GDM1 (cell line): Measurements from ENCODE around the gene ITGB4.

Experiments used
- DNase-seq: peaks from one replicate; lab custom pipeline; 2025; lab: John Stamatoyannopoulos, UW

ITGB4 gene

DNA sequence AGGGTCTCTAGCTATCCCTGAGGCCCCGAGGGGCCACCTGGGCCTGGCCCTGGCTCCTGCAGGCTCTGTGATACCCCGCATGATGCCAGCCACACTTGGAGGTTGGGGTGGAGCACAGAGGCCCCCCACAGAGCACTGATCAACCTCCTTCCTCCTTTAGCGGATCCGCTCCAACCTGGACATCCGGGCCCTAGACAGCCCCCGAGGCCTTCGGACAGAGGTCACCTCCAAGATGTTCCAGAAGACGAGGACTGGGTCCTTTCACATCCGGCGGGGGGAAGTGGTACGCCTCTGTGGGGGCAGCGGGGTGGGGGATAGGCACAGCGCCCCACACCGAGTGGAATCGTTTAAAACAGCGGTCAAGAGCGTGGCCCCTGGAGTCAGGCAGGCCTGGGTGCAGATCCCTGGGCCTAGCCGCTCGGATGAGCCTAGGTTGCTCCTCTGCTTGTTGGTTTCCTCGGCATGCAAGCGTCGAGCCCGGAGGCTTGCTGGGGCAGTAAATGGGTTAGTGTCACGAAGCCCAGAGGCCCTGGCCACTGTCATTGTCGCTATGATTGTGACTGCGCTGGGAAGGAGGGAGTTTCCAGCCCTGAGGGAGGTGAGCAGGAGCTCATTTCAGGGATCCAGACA is 9.9 kb downstream of the ITGB4 start:
- DNase-seq, result no peak

DNA sequence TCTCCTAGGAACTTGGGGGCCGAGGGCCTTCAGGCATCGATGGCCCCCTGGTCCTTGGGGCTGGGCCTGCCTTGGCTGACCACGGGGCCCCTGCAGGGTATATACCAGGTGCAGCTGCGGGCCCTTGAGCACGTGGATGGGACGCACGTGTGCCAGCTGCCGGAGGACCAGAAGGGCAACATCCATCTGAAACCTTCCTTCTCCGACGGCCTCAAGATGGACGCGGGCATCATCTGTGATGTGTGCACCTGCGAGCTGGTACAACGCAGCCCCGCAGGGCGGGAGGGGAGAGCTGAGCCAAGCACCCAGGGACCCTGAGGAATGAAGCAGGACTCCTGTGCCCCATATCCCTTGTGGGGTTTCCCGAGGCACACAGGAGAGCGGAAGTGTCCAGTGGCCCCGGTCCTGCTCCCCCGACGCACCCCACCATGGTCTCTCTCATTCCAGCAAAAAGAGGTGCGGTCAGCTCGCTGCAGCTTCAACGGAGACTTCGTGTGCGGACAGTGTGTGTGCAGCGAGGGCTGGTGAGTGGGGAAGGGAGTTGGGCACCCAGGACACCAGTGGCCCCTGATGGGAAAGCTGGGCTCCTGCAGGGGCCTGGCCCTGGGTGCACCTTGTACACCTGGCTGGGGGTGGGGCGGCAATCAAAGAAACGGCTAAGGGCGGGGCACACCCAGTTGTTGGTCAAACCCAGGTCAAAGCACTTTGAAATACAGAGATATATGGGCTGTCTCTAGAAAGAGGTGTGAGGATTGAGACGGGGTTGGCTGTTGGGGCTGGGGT is 10.6 kb downstream of the ITGB4 start:
- DNase-seq, result no peak

DNA sequence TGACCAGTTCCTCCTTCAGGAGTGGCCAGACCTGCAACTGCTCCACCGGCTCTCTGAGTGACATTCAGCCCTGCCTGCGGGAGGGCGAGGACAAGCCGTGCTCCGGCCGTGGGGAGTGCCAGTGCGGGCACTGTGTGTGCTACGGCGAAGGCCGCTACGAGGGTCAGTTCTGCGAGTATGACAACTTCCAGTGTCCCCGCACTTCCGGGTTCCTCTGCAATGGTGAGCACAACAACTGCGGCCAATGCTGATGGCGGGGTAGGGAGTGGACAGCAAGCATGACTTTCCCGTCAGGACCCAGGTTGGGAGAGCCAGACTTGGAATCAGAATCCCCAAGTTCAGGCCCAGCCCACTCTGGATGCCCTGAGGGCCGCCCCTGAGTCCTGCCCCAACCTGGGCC is 12.2 kb downstream of the ITGB4 start:
- no peak for DNase-seq

DNA sequence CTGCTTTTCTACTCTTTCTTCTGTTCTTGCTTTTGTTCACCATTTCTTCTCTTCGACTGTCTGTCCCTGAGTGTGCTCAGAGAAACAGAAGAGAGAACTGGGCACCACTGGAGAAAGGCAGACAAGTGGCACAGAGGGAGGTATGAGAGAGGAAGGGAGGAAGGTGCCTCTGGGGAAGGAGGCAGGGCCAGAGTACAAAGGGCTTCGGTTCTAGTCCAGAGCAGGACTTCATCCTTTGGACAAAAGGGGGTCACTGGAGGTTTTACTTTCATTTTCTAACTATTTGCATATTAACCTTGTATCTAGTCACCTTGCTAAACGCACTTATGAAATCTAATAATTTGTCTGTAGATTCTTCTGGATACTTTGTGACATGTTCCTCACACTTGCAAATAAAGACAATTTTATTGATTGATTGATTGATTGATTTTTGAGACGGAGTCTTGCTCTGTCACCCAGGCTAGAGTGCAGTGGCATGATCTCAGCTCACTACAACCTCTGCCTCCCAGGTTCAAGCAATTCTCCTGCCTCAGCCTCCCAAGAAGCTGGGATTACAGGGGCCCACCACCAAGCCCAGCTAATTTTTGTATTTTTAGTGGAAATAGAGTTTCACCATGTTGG is 13.5 kb downstream of the ITGB4 start:
- no peak for DNase-seq

DNA sequence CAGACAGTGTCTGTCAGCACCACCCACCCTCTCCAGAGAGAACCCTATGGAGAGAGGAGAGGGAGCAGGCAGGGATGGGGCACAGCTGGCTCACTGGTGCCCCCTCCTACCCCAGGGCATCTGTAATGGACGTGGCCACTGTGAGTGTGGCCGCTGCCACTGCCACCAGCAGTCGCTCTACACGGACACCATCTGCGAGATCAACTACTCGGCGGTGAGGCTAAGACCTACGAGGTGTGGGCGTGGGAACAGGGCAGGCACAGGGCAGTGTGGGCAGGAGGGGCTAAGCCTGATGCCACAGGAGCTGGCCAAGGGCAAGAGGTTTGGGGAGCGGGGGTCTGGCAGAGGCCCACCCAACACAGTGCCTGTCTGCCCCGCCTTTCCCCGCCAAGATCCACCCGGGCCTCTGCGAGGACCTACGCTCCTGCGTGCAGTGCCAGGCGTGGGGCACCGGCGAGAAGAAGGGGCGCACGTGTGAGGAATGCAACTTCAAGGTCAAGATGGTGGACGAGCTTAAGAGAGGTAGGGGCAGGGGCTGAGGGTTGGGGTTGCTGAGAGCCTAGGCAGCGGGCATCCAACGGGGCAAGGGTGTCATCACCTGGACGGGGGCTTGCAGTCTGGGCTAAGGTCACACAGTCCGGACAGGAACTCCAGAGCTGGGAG is 15.0 kb downstream of the ITGB4 start:
- no peak for DNase-seq

DNA sequence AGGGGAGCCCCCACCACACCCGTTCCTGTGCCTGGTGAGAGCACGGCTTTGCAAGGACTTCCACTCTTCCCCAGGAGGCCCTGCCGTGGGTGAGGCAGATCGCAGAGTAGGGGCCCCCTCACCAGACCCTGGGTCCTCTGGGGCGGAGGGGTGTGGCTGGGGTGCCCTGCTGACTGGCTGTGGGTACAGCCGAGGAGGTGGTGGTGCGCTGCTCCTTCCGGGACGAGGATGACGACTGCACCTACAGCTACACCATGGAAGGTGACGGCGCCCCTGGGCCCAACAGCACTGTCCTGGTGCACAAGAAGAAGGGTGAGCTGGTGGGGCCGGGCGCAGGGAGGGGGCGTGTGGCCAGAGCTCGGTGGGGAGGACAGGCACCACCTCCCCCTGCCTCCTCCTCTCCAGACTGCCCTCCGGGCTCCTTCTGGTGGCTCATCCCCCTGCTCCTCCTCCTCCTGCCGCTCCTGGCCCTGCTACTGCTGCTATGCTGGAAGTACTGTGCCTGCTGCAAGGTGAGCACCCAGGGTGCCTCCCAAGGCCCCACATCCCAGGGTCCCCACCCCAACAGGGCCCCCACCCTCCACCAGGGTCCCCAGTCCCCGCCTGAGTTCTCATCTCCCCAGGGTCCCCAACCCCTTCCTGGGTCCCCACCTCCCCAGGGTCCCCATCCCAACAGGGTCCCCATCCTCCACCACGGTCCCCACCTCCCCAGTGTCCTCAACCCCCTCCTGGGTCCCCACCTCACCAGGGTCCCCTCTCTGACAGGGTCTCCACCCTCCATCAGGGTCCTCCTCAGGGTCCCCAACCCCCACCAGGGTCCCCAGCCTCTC is 16.1 kb downstream of the ITGB4 start:
- DNase-seq, result no peak

DNA sequence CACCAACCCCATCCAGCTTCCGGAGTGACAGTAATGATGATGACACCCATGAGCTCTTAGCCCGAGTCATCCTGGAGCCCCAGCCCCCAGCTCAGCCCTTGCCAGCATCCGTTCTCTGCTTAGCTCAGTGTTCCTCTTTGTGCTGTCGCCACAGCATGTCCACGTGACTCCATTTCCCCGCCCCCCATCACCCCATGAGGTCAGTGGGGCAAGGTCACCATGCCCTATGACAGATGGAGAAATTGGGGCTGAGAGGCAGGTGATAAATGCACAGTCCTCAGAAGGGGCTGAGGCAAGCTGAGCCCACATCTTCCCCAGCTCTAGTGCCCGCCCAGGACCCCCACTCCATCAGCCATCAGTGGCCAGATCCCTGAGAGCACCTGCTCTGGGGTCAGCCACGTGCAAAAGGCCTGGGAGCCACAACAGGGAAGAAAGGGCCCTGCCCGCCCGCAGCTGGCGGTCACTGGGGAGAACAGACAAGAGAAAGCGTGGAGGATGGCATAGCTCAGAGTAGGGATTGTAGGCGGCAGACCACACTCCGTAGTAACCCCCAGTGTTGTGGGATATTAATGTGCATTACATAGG is 17.1 kb downstream of the ITGB4 start:
- DNase-seq, result no peak

DNA sequence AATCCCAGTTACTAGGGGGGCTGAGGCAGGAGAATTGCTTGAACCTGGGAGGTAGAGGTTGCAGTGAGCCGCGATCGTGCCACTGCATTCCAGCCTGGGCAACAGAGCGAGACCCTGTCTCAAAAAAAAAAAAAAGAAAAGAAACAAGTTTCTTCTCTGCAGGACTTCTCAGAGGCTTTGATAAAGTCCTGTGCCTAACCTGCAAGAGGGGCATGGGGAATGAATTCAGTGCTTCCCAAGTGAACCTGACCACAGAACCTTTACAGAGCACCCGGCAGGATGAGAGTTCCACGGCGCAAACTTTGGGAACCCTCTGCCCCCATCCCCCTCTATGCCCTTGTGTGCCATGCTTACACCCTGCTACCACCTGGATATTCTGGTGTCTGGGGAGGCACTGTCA is 17.9 kb downstream of the ITGB4 start:
- no peak for DNase-seq

DNA sequence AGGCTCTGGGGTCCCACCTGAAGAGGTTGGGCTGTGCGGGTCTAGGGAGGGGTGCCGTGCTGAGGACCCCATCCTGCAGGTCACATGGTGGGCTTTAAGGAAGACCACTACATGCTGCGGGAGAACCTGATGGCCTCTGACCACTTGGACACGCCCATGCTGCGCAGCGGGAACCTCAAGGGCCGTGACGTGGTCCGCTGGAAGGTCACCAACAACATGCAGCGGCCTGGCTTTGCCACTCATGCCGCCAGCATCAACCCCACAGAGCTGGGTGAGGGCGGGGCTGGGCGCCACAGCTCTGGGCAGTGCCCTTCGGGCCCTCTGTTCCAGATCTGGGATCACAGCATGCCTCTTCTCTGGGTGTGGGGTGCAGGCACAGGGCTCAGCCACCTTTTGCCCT is 18.5 kb downstream of the ITGB4 start:
- DNase-seq, result no peak

DNA sequence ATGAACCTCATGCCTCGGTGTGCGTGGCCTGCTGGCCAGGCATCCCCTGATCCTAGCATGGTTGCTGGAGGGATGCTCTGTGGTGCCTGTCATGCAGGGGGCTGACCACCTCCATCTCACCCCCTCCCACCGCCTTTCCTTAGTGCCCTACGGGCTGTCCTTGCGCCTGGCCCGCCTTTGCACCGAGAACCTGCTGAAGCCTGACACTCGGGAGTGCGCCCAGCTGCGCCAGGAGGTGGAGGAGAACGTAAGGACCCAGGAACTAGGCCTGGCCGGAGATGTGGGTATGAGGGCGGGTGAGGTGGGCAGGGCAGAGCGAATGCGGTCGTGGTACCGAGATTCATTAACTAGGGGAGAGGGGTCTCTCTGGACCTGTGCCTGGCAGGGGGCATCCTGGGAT is 19.0 kb downstream of the ITGB4 start:
- no peak for DNase-seq

DNA sequence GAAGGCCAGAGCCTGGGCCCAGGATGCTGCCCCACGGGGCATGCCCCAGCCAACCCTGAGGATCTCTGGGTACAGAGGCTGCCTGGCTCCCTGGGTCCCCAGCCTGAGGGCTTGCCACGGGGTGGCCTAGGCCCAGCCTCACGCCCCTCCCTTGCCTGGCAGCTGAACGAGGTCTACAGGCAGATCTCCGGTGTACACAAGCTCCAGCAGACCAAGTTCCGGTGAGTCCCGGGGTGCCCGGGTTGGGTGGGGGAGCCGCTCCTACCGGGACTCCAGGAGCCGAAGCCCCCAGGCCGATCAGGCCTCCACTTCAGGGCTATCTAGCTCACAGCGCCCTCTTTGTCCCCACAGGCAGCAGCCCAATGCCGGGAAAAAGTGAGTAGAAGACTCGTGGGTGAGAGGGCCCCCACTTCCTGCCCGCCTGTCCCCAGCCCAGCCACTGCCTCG is 19.4 kb downstream of the ITGB4 start:
- no peak for DNase-seq

DNA sequence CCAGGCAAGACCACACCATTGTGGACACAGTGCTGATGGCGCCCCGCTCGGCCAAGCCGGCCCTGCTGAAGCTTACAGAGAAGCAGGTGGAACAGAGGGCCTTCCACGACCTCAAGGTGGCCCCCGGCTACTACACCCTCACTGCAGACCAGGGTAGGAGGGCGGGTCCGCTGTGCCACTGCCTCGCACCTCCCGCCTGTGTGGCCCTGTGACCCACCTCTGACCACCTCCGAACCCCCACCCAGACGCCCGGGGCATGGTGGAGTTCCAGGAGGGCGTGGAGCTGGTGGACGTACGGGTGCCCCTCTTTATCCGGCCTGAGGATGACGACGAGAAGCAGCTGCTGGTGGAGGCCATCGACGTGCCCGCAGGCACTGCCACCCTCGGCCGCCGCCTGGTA is 21.1 kb downstream of the ITGB4 start:
- no peak for DNase-seq

DNA sequence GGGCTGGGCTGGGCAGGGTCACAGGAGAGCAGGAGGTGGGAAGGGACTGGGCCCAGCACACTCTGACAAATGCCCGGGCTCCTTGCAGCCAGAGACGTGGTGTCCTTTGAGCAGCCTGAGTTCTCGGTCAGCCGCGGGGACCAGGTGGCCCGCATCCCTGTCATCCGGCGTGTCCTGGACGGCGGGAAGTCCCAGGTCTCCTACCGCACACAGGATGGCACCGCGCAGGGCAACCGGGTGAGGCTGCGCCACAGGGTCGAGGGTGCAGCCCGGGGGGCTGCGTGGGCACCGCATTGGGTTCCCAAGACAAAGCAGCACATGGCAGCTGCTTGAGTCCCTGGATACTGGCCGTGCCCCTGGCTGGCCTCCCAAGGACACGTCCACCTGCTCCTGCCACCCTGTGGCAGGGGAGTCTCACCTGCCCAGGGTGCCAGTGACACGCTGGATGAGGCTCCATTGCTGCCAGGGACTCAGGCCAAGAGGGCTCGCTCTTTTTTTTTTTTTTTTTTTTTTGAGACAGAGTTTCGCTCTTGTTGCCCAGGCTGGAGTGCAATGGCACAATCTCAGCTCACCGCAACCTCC is 22.5 kb downstream of the ITGB4 start:
- no peak for DNase-seq

DNA sequence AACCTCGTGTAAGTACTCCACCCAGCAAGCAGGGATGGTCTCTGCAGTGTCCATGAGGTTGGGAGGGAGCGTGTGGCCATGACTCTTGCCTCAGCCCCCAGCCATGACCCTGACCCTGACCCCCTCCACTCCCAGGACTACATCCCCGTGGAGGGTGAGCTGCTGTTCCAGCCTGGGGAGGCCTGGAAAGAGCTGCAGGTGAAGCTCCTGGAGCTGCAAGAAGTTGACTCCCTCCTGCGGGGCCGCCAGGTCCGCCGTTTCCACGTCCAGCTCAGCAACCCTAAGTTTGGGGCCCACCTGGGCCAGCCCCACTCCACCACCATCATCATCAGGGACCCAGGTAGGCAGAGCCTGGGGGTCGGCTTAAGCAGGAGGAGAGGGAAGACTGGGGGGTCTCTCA is 27.4 kb downstream of the ITGB4 start:
- no peak for DNase-seq

DNA sequence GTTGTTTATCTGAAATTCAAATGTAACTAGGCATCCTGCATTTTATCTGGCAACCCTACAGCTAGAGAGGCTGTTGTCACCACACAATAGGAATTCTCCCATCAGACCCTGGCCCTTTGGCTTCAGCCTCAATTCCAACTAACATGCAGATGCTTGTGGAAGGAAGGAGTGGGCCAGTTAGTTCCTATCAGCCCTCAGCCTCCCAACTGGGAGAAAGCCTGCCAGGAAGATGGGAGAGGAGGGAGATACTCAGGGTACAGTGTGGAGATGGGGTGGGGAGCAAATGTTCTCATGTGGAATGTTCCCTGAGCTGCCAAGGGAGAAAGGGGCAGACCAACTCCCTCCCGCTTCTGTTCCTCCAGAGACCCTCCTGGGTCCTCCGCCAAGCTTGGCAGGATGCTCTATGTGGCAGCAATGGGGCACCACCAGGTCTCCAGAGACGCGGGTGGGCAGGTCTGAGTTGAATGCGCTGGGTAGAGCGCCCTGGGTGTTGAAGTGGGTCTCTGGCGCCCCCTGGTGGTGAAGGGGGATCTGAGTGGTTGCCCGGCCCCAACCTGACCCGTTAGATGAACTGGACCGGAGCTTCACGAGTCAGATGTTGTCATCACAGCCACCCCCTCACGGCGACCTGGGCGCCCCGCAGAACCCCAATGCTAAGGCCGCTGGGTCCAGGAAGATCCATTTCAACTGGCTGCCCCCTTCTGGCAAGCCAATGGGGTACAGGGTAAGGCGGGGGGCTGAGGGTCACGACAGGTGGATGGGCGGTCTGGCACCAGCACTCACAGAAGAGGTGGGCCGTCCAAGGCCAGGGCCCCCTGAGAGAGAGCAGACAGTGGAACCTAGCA is 28.5 kb downstream of the ITGB4 start:
- DNase-seq, result peak; percentile 51

DNA sequence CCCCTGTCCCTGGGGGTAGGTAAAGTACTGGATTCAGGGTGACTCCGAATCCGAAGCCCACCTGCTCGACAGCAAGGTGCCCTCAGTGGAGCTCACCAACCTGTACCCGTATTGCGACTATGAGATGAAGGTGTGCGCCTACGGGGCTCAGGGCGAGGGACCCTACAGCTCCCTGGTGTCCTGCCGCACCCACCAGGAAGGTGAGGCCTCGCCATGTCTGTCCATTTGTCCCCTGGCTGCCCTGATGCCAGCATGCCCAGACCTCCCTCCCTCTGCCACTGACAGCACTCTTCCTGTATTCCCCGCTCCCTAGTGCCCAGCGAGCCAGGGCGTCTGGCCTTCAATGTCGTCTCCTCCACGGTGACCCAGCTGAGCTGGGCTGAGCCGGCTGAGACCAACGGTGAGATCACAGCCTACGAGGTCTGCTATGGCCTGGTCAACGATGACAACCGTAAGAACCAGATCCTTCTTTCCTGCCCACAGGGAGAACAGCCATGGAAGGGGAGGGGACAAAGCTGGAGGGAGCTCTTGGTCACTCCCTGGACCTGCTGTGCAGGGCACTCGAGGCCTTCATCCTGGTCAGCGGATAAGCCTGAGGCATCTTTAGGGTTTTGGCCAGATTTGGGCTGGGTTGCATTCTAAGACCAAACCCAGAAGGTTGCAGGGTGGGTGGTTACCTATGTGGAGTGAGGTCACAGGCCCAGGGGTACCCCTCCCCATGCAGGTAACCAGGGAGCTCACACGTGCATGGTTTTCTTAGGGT is 29.6 kb downstream of the ITGB4 start:
- no peak for DNase-seq

DNA sequence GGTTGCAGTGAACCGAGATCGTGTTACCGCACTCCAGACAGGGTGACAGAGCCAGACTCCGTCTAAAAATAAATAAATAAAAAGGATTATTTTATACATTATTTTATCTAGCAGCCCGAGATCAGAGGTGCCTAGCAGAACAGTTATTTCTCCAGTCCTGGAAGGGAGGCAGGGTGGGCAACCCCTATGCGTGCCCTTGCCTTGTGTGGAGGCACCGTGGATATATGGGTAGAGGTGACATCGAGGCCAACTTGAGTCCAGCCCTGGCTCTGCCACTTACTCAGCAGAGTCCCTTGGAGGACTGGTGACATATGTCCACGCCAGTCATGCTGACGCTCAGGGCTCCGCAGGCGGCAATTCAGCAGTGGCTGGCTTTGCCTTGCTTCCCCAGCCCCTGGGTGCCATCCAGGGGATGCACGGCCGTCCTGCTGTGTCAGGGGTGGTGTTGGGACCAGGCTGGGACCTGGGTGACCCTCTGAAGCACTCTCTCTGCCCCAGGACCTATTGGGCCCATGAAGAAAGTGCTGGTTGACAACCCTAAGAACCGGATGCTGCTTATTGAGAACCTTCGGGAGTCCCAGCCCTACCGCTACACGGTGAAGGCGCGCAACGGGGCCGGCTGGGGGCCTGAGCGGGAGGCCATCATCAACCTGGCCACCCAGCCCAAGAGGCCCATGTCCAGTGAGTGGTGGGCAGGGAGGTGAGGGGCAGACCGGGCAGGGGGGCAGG is 30.6 kb downstream of the ITGB4 start:
- no peak for DNase-seq

DNA sequence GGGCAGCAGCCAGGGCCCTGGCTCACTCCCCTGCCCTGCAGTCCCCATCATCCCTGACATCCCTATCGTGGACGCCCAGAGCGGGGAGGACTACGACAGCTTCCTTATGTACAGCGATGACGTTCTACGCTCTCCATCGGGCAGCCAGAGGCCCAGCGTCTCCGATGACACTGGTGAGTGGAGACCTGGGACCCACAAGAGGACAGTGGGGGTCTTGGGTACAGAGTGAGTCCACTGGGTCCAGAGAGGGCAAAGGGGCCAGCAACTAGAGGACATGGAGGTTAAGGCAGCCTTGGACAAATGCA is 31.1 kb downstream of the ITGB4 start:
- DNase-seq, result no peak
